DOHH2 (cell line): Measurements from ENCODE around the gene SLC16A13.

Source experiments
- H3F3A ChIP-seq: fragments of 200-600 bp; sonication (generic), shearing (Covaris generic); 2 replicates; pipeline ENCODE4 v1.6.0; 2016; ENCODE audit warnings: antibody characterized with exemption, mild to moderate bottlenecking; ENCODE audit not compliant: control insufficient read depth, insufficient read depth
- H3K27ac ChIP-seq: fragments of 200-600 bp; sonication (generic); 2 replicates; pipeline ENCODE4 v1.5.1; 2014; ENCODE audit warnings: low read depth, mild to moderate bottlenecking, low read length, moderate library complexity
- H3K27me3 ChIP-seq: fragments of 200-600 bp; sonication (generic); 2 replicates; pipeline ENCODE4 v1.6.1; 2014; ENCODE audit warnings: mild to moderate bottlenecking, low read length, mixed read lengths; ENCODE audit not compliant: control insufficient read depth
- H3K36me3 ChIP-seq: fragments of 200-600 bp; sonication (generic); 2 replicates; pipeline ENCODE4 v1.6.1; 2014; ENCODE audit warnings: mild to moderate bottlenecking, low read length, moderate library complexity, mixed read lengths; ENCODE audit not compliant: control insufficient read depth
- H3K4me1 ChIP-seq: fragments of 200-600 bp; sonication (generic); 2 replicates; pipeline ENCODE4 v1.6.1; 2014; ENCODE audit warnings: mild to moderate bottlenecking, low read length, mixed read lengths; ENCODE audit not compliant: control insufficient read depth
- H3K4me2 ChIP-seq: fragments of 200-600 bp; sonication (generic); 2 replicates; pipeline ENCODE4 v1.6.0; 2014; ENCODE audit warnings: mild to moderate bottlenecking, low read length, moderate library complexity
- H3K4me3 ChIP-seq: fragments of 200-600 bp; sonication (generic); 2 replicates; pipeline ENCODE4 v1.5.1; 2014; ENCODE audit warnings: mild to moderate bottlenecking, low read length, mixed read lengths
- H3K79me2 ChIP-seq: fragments of 200-600 bp; sonication (generic); 2 replicates; pipeline ENCODE4 v1.6.1; 2014; ENCODE audit warnings: mild to moderate bottlenecking, low read length, mixed read lengths; ENCODE audit not compliant: control insufficient read depth
- H3K9me2 ChIP-seq: fragments of 200-600 bp; sonication (generic); replicated peaks from 2 replicates; pipeline ENCODE4 v1.6.1; 2014; ENCODE audit warnings: mild to moderate bottlenecking, low read length, mixed read lengths; ENCODE audit not compliant: control insufficient read depth
- H3K9me3 ChIP-seq: fragments of 200-600 bp; sonication (generic); 2 replicates; pipeline ENCODE4 v1.6.1; 2014; ENCODE audit warnings: antibody characterized with exemption, low read length, mixed read lengths; ENCODE audit not compliant: control insufficient read depth, insufficient read depth
- H4K20me1 ChIP-seq: fragments of 200-600 bp; sonication (generic); 2 replicates; pipeline ENCODE4 v1.6.0; 2014; ENCODE audit warnings: low read depth, mild to moderate bottlenecking, antibody characterized with exemption, low read length, moderate library complexity; ENCODE audit not compliant: control insufficient read depth, insufficient read depth
- EZH2phosphoT487 ChIP-seq: fragments of 200-600 bp; sonication (generic); IDR thresholded peaks from 2 replicates; pipeline ENCODE4 v1.6.1; 2017; ENCODE audit warnings: borderline replicate concordance, mild to moderate bottlenecking, antibody characterized with exemption, low read length, moderate library complexity, mixed read lengths
- TF ChIP-seq, protein P1 (sequence below): fragments of 200-600 bp; sonication (generic); IDR thresholded peaks from one replicate; pipeline ENCODE4 v1.5.1; 2014; ENCODE audit warnings: antibody characterized with exemption, mild to moderate bottlenecking, low read depth, low read length; ENCODE audit not compliant: poor library complexity, severe bottlenecking

The SLC16A13 gene

DNA sequence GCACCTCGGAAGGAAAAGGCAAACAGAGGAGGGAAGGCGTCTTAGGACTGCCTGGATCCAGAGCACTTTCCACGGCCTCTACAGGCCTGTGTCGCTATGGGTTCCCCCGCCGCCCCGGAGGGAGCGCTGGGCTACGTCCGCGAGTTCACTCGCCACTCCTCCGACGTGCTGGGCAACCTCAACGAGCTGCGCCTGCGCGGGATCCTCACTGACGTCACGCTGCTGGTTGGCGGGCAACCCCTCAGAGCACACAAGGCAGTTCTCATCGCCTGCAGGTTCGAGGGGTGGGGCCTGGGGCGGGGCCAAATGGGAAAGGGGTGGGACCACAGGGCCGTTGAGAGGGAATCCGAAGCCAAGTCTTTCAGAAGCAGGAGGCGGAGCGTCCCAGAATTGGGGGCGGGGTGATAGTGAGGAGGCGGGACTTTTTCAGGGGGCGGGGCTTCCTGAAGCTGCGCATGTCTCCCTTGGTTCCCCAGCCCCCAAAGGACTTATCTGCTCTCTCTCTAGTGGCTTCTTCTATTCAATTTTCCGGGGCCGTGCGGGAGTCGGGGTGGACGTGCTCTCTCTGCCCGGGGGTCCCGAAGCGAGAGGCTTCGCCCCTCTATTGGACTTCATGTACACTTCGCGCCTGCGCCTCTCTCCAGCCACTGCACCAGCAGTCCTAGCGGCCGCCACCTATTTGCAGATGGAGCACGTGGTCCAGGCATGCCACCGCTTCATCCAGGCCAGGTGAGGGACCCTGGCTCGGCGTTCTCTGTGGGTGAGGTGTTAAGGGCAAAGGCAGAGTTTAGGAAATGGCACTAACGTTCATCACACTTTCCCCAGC is 12.0 kb upstream of the SLC16A13 start:
- peaks cover 2% of the 10 kb centered on the region; the same call in 1 of the 2 replicates for H3F3A ChIP-seq
- H3K4me2 ChIP-seq: peak overlapping the region; percentile 50
- no peaks in the 10 kb centered on the region for H3K36me3 ChIP-seq
- peaks cover 25% of the 10 kb centered on the region for H3K4me1 ChIP-seq
- peak overlapping the region; percentile 43 for H3K4me3 ChIP-seq
- H3K9me3 ChIP-seq: no peaks in the 10 kb centered on the region
- no peaks in the 10 kb centered on the region for H3K9me2 ChIP-seq
- no peak overlapping the region for H3K27ac ChIP-seq
- H4K20me1 ChIP-seq: no peaks in the 10 kb centered on the region
- H3K79me2 ChIP-seq: no peaks in the 10 kb centered on the region
- no peak for TF ChIP-seq EZH2phosphoT487
- TF ChIP-seq, protein P1, sequence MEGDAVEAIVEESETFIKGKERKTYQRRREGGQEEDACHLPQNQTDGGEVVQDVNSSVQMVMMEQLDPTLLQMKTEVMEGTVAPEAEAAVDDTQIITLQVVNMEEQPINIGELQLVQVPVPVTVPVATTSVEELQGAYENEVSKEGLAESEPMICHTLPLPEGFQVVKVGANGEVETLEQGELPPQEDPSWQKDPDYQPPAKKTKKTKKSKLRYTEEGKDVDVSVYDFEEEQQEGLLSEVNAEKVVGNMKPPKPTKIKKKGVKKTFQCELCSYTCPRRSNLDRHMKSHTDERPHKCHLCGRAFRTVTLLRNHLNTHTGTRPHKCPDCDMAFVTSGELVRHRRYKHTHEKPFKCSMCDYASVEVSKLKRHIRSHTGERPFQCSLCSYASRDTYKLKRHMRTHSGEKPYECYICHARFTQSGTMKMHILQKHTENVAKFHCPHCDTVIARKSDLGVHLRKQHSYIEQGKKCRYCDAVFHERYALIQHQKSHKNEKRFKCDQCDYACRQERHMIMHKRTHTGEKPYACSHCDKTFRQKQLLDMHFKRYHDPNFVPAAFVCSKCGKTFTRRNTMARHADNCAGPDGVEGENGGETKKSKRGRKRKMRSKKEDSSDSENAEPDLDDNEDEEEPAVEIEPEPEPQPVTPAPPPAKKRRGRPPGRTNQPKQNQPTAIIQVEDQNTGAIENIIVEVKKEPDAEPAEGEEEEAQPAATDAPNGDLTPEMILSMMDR: no peak
- peaks cover 10% of the 10 kb centered on the region for H3K27me3 ChIP-seq

DNA sequence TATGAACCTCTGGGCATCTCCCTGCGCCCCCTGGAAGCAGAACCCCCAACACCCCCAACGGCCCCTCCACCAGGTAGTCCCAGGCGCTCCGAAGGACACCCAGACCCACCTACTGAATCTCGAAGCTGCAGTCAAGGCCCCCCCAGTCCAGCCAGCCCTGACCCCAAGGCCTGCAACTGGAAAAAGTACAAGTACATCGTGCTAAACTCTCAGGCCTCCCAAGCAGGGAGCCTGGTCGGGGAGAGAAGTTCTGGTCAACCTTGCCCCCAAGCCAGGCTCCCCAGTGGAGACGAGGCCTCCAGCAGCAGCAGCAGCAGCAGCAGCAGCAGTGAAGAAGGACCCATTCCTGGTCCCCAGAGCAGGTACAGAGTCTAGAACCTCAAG is 11.4 kb upstream of the SLC16A13 start:
- Histone ChIP-seq H4K20me1 (no peaks in the 10 kb centered on the region), H3K4me3 (no peak overlapping the region), H3F3A (peaks cover 2% of the 10 kb centered on the region; the same call in 1 of the 2 replicates), H3K4me2 (0 out of 2 replicates have a peak overlapping the region, but pooled peaks have one; percentile 13), H3K27ac (no peak overlapping the region), H3K36me3 (no peaks in the 10 kb centered on the region), H3K79me2 (no peaks in the 10 kb centered on the region), H3K9me3 (no peaks in the 10 kb centered on the region), H3K4me1 (peaks cover 30% of the 10 kb centered on the region), H3K9me2 (no peaks in the 10 kb centered on the region), H3K27me3 (peaks cover 10% of the 10 kb centered on the region)
- TF ChIP-seq EZH2phosphoT487: no peak

DNA sequence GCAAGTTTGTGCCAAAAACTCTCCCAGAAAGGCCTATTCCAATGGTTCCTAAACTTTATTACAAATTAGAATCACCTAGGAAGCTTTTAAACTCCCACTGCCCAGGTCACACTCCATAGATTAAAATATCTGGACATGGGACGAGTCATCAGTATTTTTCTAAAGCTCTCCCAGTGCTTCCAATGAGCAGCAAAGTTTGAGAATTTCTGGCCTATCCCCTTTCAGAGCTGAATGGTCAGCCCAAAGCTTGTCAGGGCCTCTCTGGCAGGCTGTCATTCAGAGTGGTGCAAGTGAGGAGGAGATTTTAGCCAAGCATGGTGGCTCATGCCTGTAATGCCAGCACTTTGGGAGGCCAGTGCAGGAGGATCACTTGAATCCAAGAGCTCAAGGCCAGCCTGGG is 10.6 kb upstream of the SLC16A13 start:
- no peak overlapping the region for H3K4me2 ChIP-seq

More for the DNA sequence above, 10.6 kb upstream of the SLC16A13 start:
- Histone ChIP-seq H3F3A (peaks cover 2% of the 10 kb centered on the region; the same call in 1 of the 2 replicates), H3K27ac (no peak overlapping the region), H3K79me2 (no peaks in the 10 kb centered on the region), H3K9me2 (no peaks in the 10 kb centered on the region), H4K20me1 (no peaks in the 10 kb centered on the region), H3K4me1 (peaks cover 38% of the 10 kb centered on the region), H3K9me3 (no peaks in the 10 kb centered on the region), H3K4me3 (no peak overlapping the region), H3K36me3 (no peaks in the 10 kb centered on the region), H3K27me3 (peaks cover 10% of the 10 kb centered on the region)
- TF ChIP-seq EZH2phosphoT487: no peak
- TF ChIP-seq, protein P1: no peak
